Tongue (tissue), 2 donors: ENCODE data around the gene PTCH1. TPM values are rescaled to one million over a fixed set of nuclear protein-coding genes. Genes with fewer than 3 reads are reported as not detected.

Source experiments
- DNase-seq: peaks from one replicate; pipeline ENCODE4 v3.0.0-alpha.2; 2015
- total RNA-seq: library from RNA; depleted of rRNA; stranded (reverse); fragments of >200 nt; gene quantifications from one replicate; pipeline ENCODE4 v1.2.3, GENCODE V29; 2014

PTCH1 gene
- total RNA-seq, 1 donor from 2014 or later: 19.7 TPM

DNA sequence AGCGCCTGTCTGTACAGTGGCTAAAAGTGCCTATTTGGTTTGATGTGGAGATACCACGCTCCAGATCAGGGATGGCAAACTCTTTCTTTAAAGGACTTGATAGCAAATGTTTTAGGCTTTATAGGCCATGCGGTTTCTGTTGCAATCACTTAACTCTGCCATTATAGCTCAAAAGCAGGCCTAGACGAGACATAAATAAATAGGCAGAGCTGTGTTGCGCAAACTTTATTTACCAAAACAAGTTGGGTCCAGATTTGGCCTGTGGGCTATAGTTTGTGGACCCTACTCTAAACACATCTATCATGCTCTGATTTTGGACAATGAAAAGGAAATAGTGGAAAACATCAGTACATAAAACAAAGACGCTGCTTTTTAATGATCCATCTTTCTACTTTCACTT is 79.2 kb downstream of the PTCH1 start:
- DNase-seq: no peak

DNA sequence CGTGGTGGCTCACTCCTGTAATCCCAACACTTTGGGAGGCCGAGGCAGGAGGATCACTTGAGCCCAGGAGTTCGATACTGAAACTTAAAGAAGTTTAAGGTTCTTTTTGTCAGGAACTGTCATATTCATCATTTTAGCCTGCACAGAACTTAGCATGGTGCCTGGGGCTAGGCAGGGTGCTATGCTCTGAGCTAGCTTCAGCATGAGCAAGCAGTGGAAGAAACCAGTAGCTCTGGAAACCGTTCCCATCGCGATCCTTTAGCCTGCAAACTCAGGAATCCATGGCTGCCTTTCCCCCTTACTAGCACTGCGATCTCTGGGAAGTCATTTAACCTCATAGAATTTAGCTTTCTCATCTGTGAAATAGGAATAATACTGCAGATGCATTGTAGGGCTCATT is 80.4 kb downstream of the PTCH1 start:
- no peak for DNase-seq

DNA sequence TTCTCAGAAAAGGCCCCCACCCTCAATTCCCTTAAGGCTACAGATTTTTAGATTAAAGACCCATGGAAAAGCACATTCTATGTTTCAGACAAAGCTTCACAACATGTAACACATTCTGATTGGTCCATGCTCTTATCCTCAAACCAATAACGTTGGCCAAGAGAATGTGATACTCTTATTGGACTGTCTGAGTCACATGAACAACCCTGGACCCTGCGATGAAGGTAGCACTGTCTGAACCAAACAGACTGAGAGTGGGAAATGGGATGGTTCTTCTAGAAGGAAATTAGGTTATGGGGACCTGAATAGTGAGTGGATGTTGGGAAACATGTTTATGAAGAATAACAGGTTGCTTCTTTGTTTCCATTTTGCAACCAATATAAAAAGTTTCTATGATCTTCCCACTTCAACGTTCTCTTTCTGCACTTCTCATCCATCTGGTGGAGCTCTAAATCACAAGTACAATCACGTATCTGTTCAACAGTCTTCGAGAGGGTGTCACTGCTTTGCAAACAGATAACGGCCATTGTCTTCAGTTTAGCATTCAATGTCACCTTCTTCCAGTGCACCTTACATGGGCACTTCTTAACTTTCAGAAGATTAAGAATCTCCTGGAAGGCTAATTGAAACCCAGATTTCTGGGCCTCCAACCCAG is 81.6 kb downstream of the PTCH1 start:
- DNase-seq: no peak

DNA sequence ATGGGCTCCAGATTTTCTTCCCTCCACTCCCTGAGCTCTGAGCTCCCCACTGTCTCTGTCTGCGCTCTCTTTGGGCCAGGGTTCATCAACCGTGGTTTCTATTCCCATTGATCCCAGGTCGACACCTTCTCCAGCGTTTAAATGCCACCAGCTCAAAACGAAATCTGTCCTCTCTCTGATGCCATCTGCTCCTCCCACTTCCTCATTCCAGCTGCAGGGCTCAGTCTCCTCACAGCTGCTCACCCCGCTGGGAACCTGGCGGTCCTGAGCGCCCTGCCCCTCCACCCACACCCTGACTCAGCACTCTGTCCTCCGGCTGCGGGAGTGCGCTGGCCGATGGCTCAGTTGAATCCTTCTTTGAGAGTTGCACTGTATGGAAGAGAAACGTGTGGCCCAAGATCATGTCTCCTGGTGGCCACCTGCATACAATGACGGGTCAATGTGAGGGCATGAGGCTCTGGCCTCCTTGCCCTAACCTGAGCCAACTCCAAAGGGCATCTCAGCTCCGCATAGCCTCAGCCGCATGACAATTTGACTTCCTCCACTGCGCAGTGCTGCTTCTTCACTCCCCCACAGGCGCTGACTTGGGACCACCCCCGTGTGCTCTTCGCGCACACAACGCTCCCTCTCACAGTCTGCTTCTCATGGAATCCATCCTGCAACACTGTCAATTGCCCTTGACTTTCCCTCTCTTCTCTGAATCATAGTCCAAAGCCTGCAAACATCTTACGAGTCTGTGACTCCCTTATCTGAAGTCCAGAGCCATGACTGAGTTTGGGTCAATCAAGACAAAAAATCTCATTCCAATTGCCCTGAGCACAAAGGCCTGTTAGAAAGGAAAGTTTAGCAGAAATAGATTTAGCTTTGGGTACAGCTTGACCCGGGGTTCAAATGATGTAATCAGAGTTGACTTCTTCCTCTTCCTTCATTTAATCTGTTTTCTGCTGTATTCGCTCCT is 82.4 kb downstream of the PTCH1 start:
- DNase-seq: no peak

DNA sequence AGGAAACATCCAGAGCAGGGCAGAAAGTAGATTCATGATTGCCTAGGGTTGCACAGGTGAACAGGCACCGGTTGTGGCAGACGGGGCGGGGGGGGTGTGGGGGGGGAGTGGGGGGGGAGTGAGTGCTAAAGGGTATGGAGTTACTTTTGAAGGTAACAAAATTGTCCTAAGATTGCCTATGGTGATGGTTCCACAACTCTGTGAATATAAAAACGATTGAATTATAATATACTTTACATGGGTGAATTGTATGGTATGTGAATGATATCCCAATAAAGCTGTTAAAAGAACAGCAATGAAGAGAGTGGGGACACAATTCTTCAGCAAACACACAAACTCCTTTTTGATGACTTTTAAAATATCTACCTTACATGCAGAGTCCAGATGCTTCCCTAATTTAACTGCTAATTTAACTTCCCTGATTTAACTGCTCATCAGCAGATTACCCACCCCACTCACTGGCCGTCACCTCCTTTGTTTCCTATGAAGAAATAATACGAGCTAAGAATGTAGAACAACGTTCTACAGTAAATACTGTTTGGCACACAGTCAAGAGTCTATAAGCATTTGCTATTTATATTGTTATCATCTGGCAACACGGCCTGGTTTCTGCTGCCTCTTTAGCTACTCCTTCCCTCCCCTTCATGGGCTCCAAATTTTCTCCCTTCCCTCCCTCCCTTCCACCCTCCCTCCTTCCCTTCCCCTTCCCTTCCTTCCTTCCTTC is 83.5 kb downstream of the PTCH1 start:
- DNase-seq: no peak

DNA sequence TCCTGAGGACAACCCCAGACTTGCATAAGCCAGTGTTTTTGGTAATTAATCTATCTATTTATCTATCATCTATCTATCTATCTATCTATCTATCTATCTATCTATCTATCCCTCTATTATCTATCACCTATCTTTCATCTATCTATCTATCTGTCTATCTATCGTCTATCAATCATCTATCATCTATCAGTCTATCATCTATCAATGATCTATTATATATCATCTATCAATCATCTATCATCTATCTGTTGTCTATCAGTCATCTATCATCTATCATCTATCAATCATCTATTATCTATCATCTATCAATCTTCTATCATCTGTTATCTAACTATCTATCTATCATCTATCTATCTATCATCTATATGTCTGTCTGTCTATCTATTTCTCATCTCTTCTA is 85.5 kb downstream of the PTCH1 start:
- no peak for DNase-seq

DNA sequence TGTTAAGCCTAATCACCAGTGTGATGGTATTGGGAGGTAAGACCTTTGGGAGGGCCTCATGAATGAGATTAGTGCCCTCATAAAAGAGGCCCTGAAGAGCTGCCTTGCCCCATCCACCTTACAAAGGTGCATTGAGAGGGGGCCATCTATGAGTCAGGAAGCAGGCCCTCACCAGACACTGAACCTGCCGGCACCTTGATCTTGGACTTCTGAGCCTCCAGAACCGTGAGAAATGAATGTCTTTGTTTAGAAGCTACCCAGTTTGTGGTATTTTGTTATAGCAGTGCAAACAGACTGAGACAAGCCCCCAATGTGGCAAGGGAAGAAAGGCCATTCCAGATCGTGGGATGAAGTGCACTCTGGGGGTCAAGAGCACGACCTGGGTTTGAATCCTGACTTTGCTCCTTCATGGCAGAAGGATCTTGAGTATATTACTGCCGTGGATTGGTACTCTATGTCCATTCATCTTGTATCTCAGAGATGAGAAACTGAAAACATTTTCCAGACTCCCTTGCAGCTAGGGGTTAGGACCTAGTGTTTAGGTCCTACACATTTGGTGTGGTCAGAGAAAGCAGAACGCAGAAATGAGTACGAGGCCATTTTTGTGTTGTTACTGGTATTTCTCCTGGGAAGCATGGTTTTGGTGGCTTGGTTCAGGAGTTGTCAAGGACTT is 86.7 kb downstream of the PTCH1 start:
- no peak for DNase-seq

DNA sequence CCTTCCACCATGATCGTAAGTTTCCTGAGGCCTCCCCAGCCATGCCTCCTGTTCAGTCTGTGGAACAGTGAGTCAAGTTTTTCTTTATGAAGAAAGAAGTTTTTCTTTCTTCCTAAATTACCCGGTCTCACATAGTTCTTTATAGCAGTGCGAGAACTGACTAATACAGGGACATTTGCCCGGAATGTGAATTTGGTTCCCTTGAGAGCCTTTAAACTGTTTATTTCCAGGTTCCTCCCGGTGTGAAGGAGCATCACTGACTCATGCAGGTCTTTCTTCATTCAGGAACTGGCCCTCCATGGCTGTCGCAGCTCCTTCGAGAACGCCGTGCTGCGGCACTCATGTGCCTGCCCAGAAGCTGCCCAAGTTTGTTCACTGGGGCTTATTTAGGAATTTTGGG is 87.7 kb downstream of the PTCH1 start:
- DNase-seq: no peak

DNA sequence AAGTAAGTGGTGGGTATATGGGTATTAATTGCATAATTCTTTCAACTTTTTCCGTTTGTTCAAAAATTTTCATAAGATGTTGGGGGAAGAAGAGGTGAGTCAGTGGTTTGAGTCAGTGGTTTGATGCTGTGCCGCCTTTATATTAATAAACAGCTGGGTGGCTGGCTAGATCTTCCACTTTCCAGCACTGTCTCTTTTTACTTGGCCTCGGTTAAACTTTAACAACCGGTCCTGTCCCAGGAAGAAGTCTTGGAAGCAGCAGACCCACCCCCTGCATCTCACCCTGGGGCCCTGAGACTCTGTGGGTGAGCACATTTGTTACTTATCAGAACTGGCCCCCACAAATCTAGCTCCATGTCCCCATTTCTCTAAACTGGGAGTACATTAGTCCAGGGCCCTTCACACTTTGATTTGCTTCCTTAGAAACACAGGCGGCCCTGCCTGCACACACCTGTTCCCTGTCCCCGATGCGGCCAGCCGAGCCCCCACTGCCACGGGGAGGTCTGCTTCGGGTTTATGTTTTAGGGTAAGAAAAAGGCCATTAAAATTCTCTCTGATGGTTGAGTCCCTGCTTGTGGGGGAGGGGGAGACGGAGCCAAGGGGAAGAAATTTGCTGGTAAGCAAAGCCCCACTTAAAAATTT is 90.7 kb downstream of the PTCH1 start:
- peak; percentile 64 for DNase-seq

DNA sequence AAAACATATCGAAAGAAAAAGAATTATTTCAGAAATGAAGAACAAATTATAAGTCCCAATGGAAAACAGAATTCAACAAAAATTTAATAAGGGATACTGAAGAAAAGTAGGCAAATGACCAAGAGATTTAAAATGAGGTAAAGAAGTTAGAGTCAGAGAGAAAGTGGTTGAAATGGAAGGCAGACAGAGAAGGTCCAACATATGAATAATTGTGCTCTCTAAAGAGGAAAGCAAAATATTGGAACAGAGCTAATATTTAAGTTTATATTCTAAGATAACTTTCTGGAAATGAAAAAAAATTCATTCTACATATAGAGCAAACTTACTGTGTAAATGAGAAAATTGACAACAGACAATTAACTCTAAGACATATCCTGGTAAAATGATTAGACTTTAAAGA is 94.1 kb downstream of the PTCH1 start:
- DNase-seq: no peak

DNA sequence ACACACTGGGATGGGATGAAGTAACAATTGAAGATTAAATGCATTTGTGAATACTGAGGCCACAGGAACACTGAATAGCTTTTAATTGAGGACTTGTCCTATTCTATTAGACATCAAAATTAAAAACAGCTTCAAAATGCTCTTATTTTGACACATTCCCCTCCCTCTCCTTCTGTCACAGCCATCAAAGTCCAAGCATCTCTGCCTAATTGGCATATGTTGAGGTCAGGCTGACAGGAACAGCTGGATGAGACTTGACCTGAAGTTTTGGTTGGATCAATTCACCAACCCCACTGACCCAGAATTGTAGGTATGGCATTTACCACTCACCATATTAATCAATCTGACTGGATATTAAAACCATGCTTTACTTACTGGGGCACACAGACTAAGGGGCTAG is 96.3 kb downstream of the PTCH1 start:
- DNase-seq: no peak

DNA sequence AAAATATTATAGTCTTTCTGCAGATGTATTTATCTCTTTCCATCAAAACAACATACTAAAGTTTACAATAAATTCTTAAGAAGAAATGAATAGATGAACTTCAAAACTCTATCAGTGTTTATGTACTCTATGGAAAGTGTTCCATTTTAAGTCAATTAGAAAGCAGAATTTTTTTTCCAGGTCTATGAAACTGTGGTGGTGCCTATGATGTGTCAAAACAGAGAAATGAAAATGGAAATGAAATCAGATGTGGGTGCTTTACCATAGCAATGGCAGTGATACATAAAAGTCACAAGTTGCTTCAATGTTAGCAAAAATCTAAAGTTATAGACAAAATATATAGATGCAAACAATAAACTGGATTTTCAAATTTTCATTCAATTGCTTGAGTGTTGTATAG is 97.3 kb downstream of the PTCH1 start:
- no peak for DNase-seq

DNA sequence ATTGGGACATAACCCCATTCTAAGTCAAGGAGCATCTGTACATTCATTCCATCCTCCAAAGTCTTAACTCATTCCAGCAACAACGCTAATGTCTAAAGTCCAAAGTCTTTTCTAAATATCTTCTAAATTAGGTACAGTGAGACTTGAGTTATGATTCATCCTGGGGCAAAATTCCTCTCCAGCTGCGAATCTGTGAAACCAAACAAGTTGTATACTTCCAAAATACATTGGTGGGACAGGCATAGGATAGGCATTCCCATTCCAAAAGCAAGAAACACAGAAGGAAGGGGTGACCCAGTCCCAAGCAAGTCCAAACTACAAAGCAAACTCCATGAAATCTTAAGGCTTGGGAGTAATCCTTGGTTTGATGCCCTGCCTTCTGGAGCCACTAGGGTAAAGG is 101.6 kb downstream of the PTCH1 start:
- no peak for DNase-seq

DNA sequence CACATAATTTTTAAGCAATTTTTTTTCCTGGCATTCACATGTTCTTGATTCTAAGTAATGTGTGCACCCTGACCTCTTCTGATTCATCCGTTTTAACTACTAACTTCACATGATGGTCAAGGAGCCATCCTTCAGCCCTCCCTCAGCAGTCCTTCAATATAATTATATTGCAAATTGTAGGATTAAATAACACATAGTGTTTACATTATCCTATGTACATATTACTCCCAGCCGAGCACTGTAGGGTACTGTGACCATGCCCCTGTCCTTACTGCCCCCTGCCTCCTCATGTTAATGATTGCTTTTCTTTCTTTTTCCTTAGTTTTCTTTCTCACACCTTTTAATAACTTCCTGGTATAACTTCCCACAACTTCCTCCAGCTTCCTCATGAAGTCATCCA is 103.0 kb downstream of the PTCH1 start:
- DNase-seq: no peak

DNA sequence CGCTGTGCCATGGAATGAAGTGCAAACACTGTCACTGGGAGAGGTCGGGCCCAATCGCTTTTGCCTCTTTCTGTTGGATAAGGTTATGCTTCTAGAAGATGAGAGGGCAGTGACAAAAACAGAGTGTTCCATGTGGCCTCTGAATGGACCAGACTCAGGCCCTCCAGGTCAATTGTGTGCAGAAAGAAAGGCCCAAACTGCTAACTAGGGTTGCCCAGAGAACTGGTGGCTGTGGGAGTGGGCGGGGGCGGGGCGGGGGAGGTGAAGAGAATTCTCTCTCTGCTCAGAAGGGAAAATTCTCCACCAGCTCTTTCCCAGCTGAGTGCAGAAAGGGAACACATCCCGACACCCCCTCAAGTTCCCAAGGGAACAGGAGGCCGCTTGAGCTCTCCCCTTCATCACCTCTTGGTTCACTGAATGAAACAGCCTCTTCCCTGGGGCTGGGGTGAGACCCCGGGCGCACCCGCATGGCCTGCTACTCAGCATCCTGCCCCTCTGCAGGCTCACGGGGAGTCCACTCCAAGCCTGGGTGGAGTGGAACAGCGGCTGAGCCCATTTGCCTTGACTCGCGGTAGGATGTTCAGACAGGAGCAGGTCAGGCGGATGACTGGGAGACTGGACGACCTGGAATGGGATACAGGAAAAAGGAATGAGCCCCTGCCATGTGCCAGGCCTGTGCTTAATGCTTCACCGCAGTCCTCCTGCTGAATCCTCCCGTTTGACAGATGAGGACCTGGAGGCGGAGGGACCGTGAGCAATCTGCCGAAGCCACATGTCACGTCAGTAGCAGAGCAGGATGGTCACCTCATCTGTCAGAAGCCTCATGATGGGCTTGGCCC is 105.5 kb downstream of the PTCH1 start:
- DNase-seq: no peak

DNA sequence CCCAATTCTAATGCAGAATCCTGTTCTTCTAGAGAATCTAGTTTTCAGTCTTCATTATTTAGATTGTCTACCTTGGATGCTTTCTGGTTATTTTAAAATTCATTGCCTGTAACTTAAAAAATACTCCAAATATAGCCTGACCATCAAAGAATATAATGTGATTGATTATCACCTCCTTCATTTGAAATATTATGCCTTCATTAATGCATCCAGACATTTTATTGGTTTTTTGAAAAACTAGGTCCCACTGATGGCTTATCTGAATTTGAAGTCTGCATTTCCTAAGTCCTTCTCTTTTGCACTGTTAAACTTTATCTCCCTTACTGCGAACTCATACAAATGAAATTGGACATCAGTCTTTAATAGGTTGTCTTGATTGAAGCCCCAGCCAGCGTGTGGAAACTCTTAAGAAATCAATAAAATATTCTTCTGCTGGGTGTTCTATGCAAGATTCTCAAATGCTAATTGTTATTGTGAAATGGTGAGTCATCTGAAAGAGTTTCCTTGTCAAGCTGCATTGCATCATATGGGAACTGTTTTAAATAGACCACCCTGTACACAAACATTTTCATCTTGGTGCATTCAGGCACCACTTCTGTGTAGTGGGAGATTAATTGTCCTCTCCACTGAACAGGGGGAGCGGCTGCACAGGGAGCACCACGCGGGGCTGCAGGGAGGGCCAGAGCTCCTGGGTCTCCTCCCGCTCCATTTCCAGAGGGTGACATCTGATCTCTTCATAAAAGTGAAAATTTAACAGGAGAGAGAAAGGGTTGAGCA is 106.9 kb downstream of the PTCH1 start:
- peak; percentile 46 for DNase-seq

DNA sequence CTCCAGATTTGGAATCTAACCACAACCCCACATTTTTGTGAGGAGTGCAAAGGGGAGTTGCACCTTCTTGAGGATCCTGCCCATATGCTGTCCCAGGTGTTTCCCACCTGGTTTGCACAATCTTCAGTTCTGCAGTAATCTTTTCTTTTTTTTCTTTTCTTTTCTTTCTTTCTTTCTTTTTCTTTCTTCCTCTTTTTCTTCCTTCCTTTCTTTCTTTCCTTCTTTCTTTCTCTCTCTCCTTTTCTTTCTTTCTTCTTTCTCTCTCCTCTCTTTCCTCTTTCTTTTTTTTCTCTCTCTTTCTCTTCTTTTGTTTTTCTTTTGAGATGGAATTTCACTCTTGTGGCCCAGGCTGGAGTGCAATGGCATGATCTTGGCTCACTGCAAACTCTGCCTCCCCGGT is 109.2 kb downstream of the PTCH1 start:
- no peak for DNase-seq

DNA sequence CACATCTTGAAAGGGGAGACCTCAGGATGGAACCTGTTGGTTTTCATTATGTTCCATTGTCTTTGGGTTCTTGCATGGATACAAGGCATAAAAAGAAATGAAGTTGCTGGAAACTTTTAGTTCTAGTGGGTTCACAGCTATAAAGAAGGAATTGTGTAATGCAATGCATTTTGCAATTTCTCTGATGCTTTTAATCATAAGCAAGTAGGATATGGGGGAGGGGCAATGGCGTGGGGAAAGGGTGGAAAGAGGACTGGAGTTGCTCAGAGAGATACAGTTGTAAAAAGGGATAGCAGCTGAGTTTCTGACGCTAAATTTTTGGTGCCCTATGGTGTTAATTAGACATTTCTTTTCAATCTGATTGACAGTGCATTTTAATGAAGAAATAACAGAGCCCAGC is 110.7 kb downstream of the PTCH1 start:
- no peak for DNase-seq

DNA sequence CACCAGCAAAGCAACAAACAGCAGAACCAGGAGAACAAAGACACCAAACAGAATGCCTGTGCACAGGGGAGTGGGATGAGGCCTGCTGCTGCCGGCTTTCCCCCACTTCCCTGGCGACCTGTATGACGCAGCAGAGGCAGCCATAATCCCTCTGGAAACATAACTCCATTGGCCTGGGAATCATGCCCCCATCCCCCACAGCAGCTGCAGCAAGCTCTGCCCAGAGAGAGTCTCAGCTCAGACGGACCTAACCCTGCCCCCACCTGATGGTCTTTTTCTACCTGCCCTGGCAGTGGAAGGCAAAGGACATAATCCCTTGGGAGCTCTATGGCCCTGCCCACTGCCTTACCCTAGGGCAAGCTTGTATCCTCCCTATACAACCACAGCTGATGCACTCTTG is 117.5 kb downstream of the PTCH1 start:
- DNase-seq: peak; percentile 40
